Measurements from ENCODE around the gene CRB1. TPM values are rescaled to one million over a fixed set of nuclear protein-coding genes. Genes with fewer than 3 reads are reported as not detected.

Gene CRB1
- total and polyA plus RNA-seq, 2 experiments from 2014 or later = 0.27 to 0.56 TPM

DNA sequence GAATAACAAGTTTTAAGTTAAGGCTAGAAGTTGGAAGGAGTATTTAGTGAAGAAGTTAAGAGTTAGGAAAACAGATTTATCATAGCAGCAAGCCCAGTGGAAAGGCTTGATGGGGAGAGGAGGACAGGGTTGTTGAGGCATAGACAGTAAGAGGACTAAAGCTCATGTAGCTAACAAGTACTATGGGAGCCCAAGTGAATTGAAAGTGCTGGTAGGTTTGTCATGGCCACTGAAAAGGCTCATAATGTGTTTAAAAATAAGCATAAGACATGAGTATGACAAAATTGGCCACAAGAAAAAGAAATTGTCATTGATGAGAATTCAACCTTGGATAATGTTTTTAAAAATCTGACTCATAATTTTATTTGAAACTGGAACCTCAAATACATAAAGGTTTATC is 49.2 kb upstream of the CRB1 start (continued):
- no peak for TF ChIP-seq EZH2 (IDR thresholded peaks at IDR 0.05; ENCODE audit: low read depth, unreplicated experiment)
- TF ChIP-seq, protein P1, sequence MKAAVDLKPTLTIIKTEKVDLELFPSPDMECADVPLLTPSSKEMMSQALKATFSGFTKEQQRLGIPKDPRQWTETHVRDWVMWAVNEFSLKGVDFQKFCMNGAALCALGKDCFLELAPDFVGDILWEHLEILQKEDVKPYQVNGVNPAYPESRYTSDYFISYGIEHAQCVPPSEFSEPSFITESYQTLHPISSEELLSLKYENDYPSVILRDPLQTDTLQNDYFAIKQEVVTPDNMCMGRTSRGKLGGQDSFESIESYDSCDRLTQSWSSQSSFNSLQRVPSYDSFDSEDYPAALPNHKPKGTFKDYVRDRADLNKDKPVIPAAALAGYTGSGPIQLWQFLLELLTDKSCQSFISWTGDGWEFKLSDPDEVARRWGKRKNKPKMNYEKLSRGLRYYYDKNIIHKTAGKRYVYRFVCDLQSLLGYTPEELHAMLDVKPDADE (IDR thresholded peaks at IDR 0.05) = no peak

GRCh38 chr1:197222025-197222685 is 45.9 kb upstream of the CRB1 start:
- peak overlapping the region; percentile 89; the same call in 1 of the 2 replicates for H2AFZ ChIP-seq
- no peaks in the 10 kb centered on the region for H3K36me3 ChIP-seq (ENCODE audit: insufficient read depth)
- no peak for TF ChIP-seq STAT1 (IDR thresholded peaks at IDR 0.05; ENCODE audit: unreplicated experiment)
- TF ChIP-seq, protein P1 (IDR thresholded peaks at IDR 0.05) = no peak
- TF ChIP-seq EZH2 (IDR thresholded peaks at IDR 0.05; ENCODE audit: low read depth, unreplicated experiment) = no peak
- no peak for TF ChIP-seq JUNB (IDR thresholded peaks at IDR 0.05; ENCODE audit: unreplicated experiment)
- no peak for TF ChIP-seq EZH2phosphoT487 (IDR thresholded peaks at IDR 0.05; ENCODE audit: unreplicated experiment)
- TF ChIP-seq, protein P2, sequence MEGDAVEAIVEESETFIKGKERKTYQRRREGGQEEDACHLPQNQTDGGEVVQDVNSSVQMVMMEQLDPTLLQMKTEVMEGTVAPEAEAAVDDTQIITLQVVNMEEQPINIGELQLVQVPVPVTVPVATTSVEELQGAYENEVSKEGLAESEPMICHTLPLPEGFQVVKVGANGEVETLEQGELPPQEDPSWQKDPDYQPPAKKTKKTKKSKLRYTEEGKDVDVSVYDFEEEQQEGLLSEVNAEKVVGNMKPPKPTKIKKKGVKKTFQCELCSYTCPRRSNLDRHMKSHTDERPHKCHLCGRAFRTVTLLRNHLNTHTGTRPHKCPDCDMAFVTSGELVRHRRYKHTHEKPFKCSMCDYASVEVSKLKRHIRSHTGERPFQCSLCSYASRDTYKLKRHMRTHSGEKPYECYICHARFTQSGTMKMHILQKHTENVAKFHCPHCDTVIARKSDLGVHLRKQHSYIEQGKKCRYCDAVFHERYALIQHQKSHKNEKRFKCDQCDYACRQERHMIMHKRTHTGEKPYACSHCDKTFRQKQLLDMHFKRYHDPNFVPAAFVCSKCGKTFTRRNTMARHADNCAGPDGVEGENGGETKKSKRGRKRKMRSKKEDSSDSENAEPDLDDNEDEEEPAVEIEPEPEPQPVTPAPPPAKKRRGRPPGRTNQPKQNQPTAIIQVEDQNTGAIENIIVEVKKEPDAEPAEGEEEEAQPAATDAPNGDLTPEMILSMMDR (conservative IDR thresholded peaks at IDR 0.05; ENCODE audit: low read depth in 2 of 2) = no peak
- no peak for TF ChIP-seq NANOG (IDR thresholded peaks at IDR 0.05; ENCODE audit: borderline replicate concordance)
- TF ChIP-seq REST (IDR thresholded peaks at IDR 0.05; ENCODE audit: unreplicated experiment) = no peak
- no peak for TF ChIP-seq CREB1 (CRISPR knock-in tag; IDR thresholded peaks at IDR 0.05; ENCODE audit: low read depth)
- TF ChIP-seq ZNF331 (CRISPR knock-in tag; IDR thresholded peaks at IDR 0.05; ENCODE audit: low read depth) = no peak
- no peak for TF ChIP-seq POLR2AphosphoS5 (IDR thresholded peaks at IDR 0.05; ENCODE audit: low read depth)

More at GRCh38 chr1:197222025-197222685, 45.9 kb upstream of the CRB1 start:
- peak; percentile 16 for DNase-seq (ENCODE audit: low spot score)
- Mint-ChIP-seq H3K27me3 (ENCODE audit: insufficient read depth, low read depth, poor library complexity) (no peaks in the 10 kb centered on the region), H3K36me3 (ENCODE audit: low read depth) (no peaks in the 10 kb centered on the region), H3K9me3 (no peaks in the 10 kb centered on the region), H3K4me1 (peaks cover 18% of the 10 kb centered on the region), H3K4me3 (no peak overlapping the region), H3K27ac (peak overlapping the region; percentile 86)
- H3K79me2 ChIP-seq (replicated peaks; ENCODE audit: insufficient read depth) = no peaks in the 10 kb centered on the region
- H3K9me2 ChIP-seq (ENCODE audit: insufficient read depth) = 0 out of 2 replicates have a peak, but pooled peaks cover 4% of the 10 kb centered on the region
- no peak for ATAC-seq
- H3K27me3 ChIP-seq (ENCODE audit: insufficient read depth) = no peaks in the 10 kb centered on the region
- H3K4me3 ChIP-seq = no peak overlapping the region
- H3K4me1 ChIP-seq (ENCODE audit: insufficient read depth) = no peaks in the 10 kb centered on the region
- H3K4me2 ChIP-seq = no peak overlapping the region
- no peak overlapping the region for H3K27ac ChIP-seq (ENCODE audit: low read depth)
- no peaks in the 10 kb centered on the region for H4K20me1 ChIP-seq (replicated peaks; ENCODE audit: insufficient read depth)
- no peaks in the 10 kb centered on the region for H3F3A ChIP-seq (replicated peaks; ENCODE audit: low read depth)
